HepG2 (cell line): ENCODE data around the gene IL1A. TPM values are rescaled to one million over a fixed set of nuclear protein-coding genes. Genes with fewer than 3 reads are reported as not detected.

Source experiments
- ATAC-seq: fragments of 200-7000 bp; cut with Tn5 transposase; 3 replicates; pipeline ENCODE4 v1.9.1; 2020; ENCODE audit warnings: mild to moderate bottlenecking, moderate library complexity
- Bru-seq: library from RNA; stranded (reverse); fragments of 400-500 nt; gene quantifications from one replicate; lab custom pipeline; 2021; lab: Mats Ljungman, UMichigan
- BruChase-seq, 2 experiments: library from RNA; stranded (reverse); fragments of 400-500 nt; gene quantifications; one replicate each; lab custom pipeline; 2021; lab: Mats Ljungman, UMichigan
- BruUV-seq: library from RNA; stranded (reverse); fragments of 400-500 nt; replicated peaks from 2 replicates; lab custom pipeline; 2021; lab: Mats Ljungman, UMichigan
- CTCF ChIA-PET: fragments of 300-600 bp; formaldehyde crosslinking; extraction: SDS; loops from one replicate; lab custom pipeline; 2021; ENCODE audit warnings: low total read pairs, inconsistent platforms, low intra/inter-chr PET ratio; lab: Yijun Ruan, JAX
- POLR2A ChIA-PET: fragments of 350-600 bp; sonication (Branson Sonifier 250); formaldehyde crosslinking; loops from one replicate; lab custom pipeline; 2020; ENCODE audit warnings: antibody characterized with exemption, inconsistent platforms; lab: Yijun Ruan, JAX
- DNase-seq: peaks from one replicate; pipeline ENCODE4 v3.0.0-alpha.2; 2015; ENCODE audit warnings: low spot score
- FAIRE-seq: peaks from 3 replicates; lab custom pipeline; 2011; peaks lifted over from hg19 to GRCh38; lab: Jason Lieb, UNC
- H2AFZ ChIP-seq: one replicate; pipeline ENCODE4 v1.6.1; 2011; ENCODE audit warnings: low read length, inconsistent platforms
- H3K27ac ChIP-seq: fragments of 300-600 bp; 3 replicates; pipeline ENCODE4 v1.8.0; 2011; ENCODE audit warnings: mixed run types, mild to moderate bottlenecking, mixed read lengths, low read length, inconsistent platforms; ENCODE audit not compliant: insufficient read depth; ENCODE audit errors: extremely low read length
- H3K27me3 ChIP-seq, 2 experiments: fragments of 200-600 bp in 1 of 2; 2 replicates in 1 of 2; 3 replicates in 1 of 2; pipeline versions ENCODE4 v1.6.0 to v1.8.0; 2011; ENCODE audit warnings: low read length in 2 of 2, mild to moderate bottlenecking in 2 of 2, moderate library complexity in 2 of 2, inconsistent platforms in 1 of 2; ENCODE audit not compliant: insufficient read depth in 2 of 2, control insufficient read depth in 1 of 2
- H3K36me3 ChIP-seq, 2 experiments: fragments of 200-600 bp in 1 of 2; replicated peaks in 1 of 2; 2 replicates in 1 of 2; 3 replicates in 1 of 2; pipeline versions ENCODE4 v1.5.1 to v1.8.0; 2011; ENCODE audit warnings: low read length in 2 of 2, inconsistent platforms in 1 of 2; ENCODE audit not compliant: insufficient read depth in 2 of 2, control insufficient read depth in 1 of 2
- H3K4me1 ChIP-seq: 2 replicates; pipeline ENCODE4 v1.5.1; 2012; ENCODE audit warnings: low read length, inconsistent platforms; ENCODE audit not compliant: insufficient read depth
- H3K4me2 ChIP-seq: 2 replicates; pipeline ENCODE4 v1.6.0; 2011; ENCODE audit warnings: low read depth, low read length, inconsistent platforms
- H3K4me3 ChIP-seq, 3 experiments: fragments of 200-600 bp in 1 of 3; sonication (generic), shearing (Covaris generic) in 1 of 3; replicated peaks in 1 of 3; 2 replicates each; pipeline ENCODE4 v1.5.1; 2011 to 2016; ENCODE audit warnings: low read length in 3 of 3, inconsistent platforms in 2 of 3, low read depth in 2 of 3, mild to moderate bottlenecking in 2 of 3, control low read depth in 1 of 3, mixed read lengths in 1 of 3; ENCODE audit not compliant: insufficient read depth in 1 of 3
- H3K79me2 ChIP-seq: one replicate; pipeline ENCODE4 v1.6.1; 2011; ENCODE audit warnings: low read length, inconsistent platforms; ENCODE audit not compliant: insufficient read depth
- H3K9ac ChIP-seq: 2 replicates; pipeline ENCODE4 v1.6.0; 2011; ENCODE audit warnings: mild to moderate bottlenecking, low read depth, low read length, inconsistent platforms; ENCODE audit not compliant: insufficient read depth
- H3K9me3 ChIP-seq: 2 replicates; pipeline ENCODE4 v1.5.1; 2012; ENCODE audit warnings: mild to moderate bottlenecking, low read length
- H4K20me1 ChIP-seq: 2 replicates; pipeline ENCODE4 v1.6.0; 2011; ENCODE audit warnings: inconsistent platforms, mild to moderate bottlenecking, low read length, moderate library complexity; ENCODE audit not compliant: insufficient read depth
- AKAP8 ChIP-seq: sonication (generic); formaldehyde crosslinking; IDR thresholded peaks from 2 replicates; pipeline ENCODE4 v1.5.1; 2020; ENCODE audit warnings: mild to moderate bottlenecking, missing genetic modification reagents
- NR2F1 ChIP-seq, 2 experiments: fragments of 450-650 bp in 1 of 2; formaldehyde crosslinking in 1 of 2; IDR thresholded peaks; 2 replicates each; pipeline versions ENCODE4 v1.5.0 to v1.6.1; 2016 to 2020; ENCODE audit warnings: mild to moderate bottlenecking in 1 of 2, missing compliant biosample characterization in 1 of 2, missing genetic modification reagents in 1 of 2, moderate library complexity in 1 of 2
- ZNF878 ChIP-seq: sonication (generic); formaldehyde crosslinking; IDR thresholded peaks from 2 replicates; pipeline ENCODE4 v1.8.1; 2023; ENCODE audit warnings: mild to moderate bottlenecking, missing genetic modification reagents, moderate library complexity
- WGBS: methylation state at CpG from one replicate; pipeline ENCODE4 v1.1.6; 2017; ENCODE audit warnings: low lambda C conversion rate; 5-methylcytosine and 5-hydroxymethylcytosine counted together
- in situ Hi-C: cut with HindIII; loops from 2 replicates; pipeline ENCODE4 v1.10.0; 2017; ENCODE audit warnings: low pct_unique_long_range_greater_than_20kb; ENCODE audit not compliant: extremely low pct_ligation_motif_present
- intact Hi-C: fragments of 100-400 bp; cut with micrococcal nuclease; formaldehyde crosslinking; loops from one replicate; pipeline ENCODE4 v1.10.0; 2022; ENCODE audit not compliant: unreplicated experiment
- long read RNA-seq, 2 experiments: library from RNA in 1 of 2; library from polyadenylated mRNA in 1 of 2; stranded (forward) in 1 of 2; unstranded in 1 of 2; transcript quantifications; one replicate each; pipeline ENCODE4 v2.0.0, GENCODE V29; 2019 to 2022
- polyA minus RNA-seq, 3 experiments: library from RNA; depleted of rRNA, polyadenylated mRNA; stranded (reverse); fragments of >200 nt; gene quantifications; 2 replicates each; pipeline ENCODE4 v1.2.3, GENCODE V29; 2011; ENCODE audit warnings: low replicate concordance in 1 of 3
- polyA plus RNA-seq, 8 experiments: library from polyadenylated mRNA; depleted of rRNA in 3 of 8; stranded (reverse) in 7 of 8; unstranded in 1 of 8; fragments of >200 nt; fragmentation: Illumina TruSeq in 4 of 8; extraction: Trizol in 4 of 8; gene quantifications; 2 replicates each; pipeline versions ENCODE4 v1.2.1 to v1.2.3, GENCODE V29; 2011 to 2016; ENCODE audit warnings: low read depth in 4 of 8, missing spikeins in 1 of 8, mixed read lengths in 1 of 8; ENCODE audit not compliant: insufficient read depth in 1 of 8
- total RNA-seq, 5 experiments: library from RNA; depleted of rRNA; stranded (reverse); fragments of >200 nt; fragmentation: Illumina TruSeq; extraction: Trizol; gene quantifications; 2 replicates each; pipeline ENCODE4 v1.2.3, GENCODE V29; 2016; ENCODE audit warnings: low read depth in 1 of 5
- TF ChIP-seq, protein P1 (sequence below): IDR thresholded peaks from 2 replicates; pipeline ENCODE4 v1.6.1; 2016; ENCODE audit warnings: low read depth
- TF ChIP-seq, protein P2 (sequence below): IDR thresholded peaks from 2 replicates; pipeline ENCODE4 v1.6.1; 2016; ENCODE audit warnings: low read depth, missing genetic modification reagents, missing compliant biosample characterization

Gene IL1A, protein sequence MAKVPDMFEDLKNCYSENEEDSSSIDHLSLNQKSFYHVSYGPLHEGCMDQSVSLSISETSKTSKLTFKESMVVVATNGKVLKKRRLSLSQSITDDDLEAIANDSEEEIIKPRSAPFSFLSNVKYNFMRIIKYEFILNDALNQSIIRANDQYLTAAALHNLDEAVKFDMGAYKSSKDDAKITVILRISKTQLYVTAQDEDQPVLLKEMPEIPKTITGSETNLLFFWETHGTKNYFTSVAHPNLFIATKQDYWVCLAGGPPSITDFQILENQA
- not detected in 2 replicates for total RNA-seq (2016; rRNA removed; fragmentation: Illumina TruSeq; extraction: Trizol)
- not detected in 2 replicates for total RNA-seq (2016; cell fraction: cytosol; rRNA removed; fragmentation: Illumina TruSeq; extraction: Trizol; ENCODE audit: low read depth)
- total RNA-seq (2016; cell fraction: insoluble cytoplasmic fraction; rRNA removed; fragmentation: Illumina TruSeq; extraction: Trizol) = not detected in 2 replicates
- not detected in 2 replicates for total RNA-seq (2016; cell fraction: membrane; rRNA removed; fragmentation: Illumina TruSeq; extraction: Trizol)
- total RNA-seq (2016; cell fraction: nucleus; rRNA removed; fragmentation: Illumina TruSeq; extraction: Trizol) = not detected in 2 replicates
- polyA plus RNA-seq (2011; rRNA removed) = not detected in 2 replicates
- polyA plus RNA-seq (2011; cell fraction: cytosol; rRNA removed) = not detected in 2 replicates
- not detected in 2 replicates for polyA plus RNA-seq (2011; cell fraction: nucleus; rRNA removed)
- polyA plus RNA-seq (2012) = 0.05 and 0.07 TPM in 2 replicates
- not detected in 2 replicates for polyA plus RNA-seq (2016; cell fraction: cytosol; fragmentation: Illumina TruSeq; extraction: Trizol; ENCODE audit: low read depth)
- polyA plus RNA-seq (2016; cell fraction: insoluble cytoplasmic fraction; fragmentation: Illumina TruSeq; extraction: Trizol; ENCODE audit: low read depth) = not detected in 2 replicates
- polyA plus RNA-seq (2016; cell fraction: membrane; fragmentation: Illumina TruSeq; extraction: Trizol; ENCODE audit: low read depth) = not detected in 2 replicates
- polyA plus RNA-seq (2016; cell fraction: nucleus; fragmentation: Illumina TruSeq; extraction: Trizol; ENCODE audit: insufficient read depth, low read depth) = not detected in 2 replicates
- polyA minus RNA-seq (2011; rRNA and poly(A)+ RNA removed; ENCODE audit: low replicate concordance) = 0.33 TPM in 1 of 2 replicates, not detected in the other
- polyA minus RNA-seq (2011; cell fraction: cytosol; rRNA and poly(A)+ RNA removed) = not detected in 2 replicates
- polyA minus RNA-seq (2011; cell fraction: nucleus; rRNA and poly(A)+ RNA removed) = not detected in 2 replicates
- Bru-seq, nascent RNA = not detected
- not detected for BruChase-seq, experiment 1, labeled RNA remaining after a 6-hour chase
- percentile 8 among the genes with signal in this experiment for BruChase-seq, experiment 2, labeled RNA remaining after a 2-hour chase
- long read RNA-seq, experiment 1 = 0 reads
- long read RNA-seq, experiment 2 = 0 reads

- POLR2A ChIA-PET = no interaction called here
- DNase-seq (no peak), ATAC-seq (no peak), FAIRE-seq (no peak)
- Histone ChIP-seq H3K27ac (no peak within 1 kb of the TSS), H3K9ac (no peak within 1 kb of the TSS), H3K4me2 (no peak within 1 kb of the TSS), H3K9me3 (no peaks in the 10 kb centered on the region), H3K27me3 (no peaks in the 10 kb centered on the region), H3K79me2 (no peaks in the 10 kb centered on the region), H4K20me1 (no peaks in the 10 kb centered on the region), H3K4me1 (peaks cover 3% of the 10 kb centered on the region; the same call in 1 of the 2 replicates), H3K4me3 (no peak within 1 kb of the TSS), H3K36me3 (no peaks in the 10 kb centered on the region), H2AFZ (no peak within 1 kb of the TSS)
- WGBS = 72% methylated on average over 13 of the region's 13 CpGs
- no peak for TF ChIP-seq AKAP8 (CRISPR knock-in tag)
- TF ChIP-seq, protein P1, sequence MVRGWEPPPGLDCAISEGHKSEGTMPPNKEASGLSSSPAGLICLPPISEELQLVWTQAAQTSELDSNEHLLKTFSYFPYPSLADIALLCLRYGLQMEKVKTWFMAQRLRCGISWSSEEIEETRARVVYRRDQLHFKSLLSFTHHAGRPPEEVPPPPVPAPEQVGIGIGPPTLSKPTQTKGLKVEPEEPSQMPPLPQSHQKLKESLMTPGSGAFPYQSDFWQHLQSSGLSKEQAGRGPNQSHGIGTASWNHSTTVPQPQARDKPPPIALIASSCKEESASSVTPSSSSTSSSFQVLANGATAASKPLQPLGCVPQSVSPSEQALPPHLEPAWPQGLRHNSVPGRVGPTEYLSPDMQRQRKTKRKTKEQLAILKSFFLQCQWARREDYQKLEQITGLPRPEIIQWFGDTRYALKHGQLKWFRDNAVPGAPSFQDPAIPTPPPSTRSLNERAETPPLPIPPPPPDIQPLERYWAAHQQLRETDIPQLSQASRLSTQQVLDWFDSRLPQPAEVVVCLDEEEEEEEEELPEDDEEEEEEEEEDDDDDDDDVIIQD (CRISPR knock-in tag) = no peak
- TF ChIP-seq, protein P2, sequence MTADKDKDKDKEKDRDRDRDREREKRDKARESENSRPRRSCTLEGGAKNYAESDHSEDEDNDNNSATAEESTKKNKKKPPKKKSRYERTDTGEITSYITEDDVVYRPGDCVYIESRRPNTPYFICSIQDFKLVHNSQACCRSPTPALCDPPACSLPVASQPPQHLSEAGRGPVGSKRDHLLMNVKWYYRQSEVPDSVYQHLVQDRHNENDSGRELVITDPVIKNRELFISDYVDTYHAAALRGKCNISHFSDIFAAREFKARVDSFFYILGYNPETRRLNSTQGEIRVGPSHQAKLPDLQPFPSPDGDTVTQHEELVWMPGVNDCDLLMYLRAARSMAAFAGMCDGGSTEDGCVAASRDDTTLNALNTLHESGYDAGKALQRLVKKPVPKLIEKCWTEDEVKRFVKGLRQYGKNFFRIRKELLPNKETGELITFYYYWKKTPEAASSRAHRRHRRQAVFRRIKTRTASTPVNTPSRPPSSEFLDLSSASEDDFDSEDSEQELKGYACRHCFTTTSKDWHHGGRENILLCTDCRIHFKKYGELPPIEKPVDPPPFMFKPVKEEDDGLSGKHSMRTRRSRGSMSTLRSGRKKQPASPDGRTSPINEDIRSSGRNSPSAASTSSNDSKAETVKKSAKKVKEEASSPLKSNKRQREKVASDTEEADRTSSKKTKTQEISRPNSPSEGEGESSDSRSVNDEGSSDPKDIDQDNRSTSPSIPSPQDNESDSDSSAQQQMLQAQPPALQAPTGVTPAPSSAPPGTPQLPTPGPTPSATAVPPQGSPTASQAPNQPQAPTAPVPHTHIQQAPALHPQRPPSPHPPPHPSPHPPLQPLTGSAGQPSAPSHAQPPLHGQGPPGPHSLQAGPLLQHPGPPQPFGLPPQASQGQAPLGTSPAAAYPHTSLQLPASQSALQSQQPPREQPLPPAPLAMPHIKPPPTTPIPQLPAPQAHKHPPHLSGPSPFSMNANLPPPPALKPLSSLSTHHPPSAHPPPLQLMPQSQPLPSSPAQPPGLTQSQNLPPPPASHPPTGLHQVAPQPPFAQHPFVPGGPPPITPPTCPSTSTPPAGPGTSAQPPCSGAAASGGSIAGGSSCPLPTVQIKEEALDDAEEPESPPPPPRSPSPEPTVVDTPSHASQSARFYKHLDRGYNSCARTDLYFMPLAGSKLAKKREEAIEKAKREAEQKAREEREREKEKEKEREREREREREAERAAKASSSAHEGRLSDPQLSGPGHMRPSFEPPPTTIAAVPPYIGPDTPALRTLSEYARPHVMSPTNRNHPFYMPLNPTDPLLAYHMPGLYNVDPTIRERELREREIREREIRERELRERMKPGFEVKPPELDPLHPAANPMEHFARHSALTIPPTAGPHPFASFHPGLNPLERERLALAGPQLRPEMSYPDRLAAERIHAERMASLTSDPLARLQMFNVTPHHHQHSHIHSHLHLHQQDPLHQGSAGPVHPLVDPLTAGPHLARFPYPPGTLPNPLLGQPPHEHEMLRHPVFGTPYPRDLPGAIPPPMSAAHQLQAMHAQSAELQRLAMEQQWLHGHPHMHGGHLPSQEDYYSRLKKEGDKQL (CRISPR knock-in tag) = no peak
- no peak for TF ChIP-seq NR2F1 (CRISPR knock-in tag; IDR thresholded peaks at IDR 0.05)
- TF ChIP-seq ZNF878 (CRISPR knock-in tag) = no peak
- TF ChIP-seq, all 625 proteins: peak for 0
- in situ Hi-C loops = no loop called here
- BruUV-seq = no TSS peak
- intact Hi-C loops = no loop called here
- CTCF ChIA-PET = no interaction called here
Measured at GRCh38 chr2:112784199-112785189, at the start of gene IL1A. IL1A (minus strand) TSS chr2:112784493; CDS start chr2:112783770, 723 bp downstream.
